HTERT RPE-1 (cell line): ENCODE data around the gene CAPN3.

Experiments used
- in situ Hi-C: fragments of 300-500 bp; cut with MboI; formaldehyde crosslinking; loops from 4 replicates; pipeline ENCODE4 v1.14.3; 2020; ENCODE audit warnings: low sequenced_read_pairs

CAPN3 gene

GRCh38 chr15:42392309-42393024 is 33.2 kb downstream of the CAPN3 start:
- in situ Hi-C loops = no loop called here

- in situ Hi-C loops = no loop called here
These were observed 34.8 kb downstream of the CAPN3 start for GRCh38 chr15:42394106-42394505.

DNA sequence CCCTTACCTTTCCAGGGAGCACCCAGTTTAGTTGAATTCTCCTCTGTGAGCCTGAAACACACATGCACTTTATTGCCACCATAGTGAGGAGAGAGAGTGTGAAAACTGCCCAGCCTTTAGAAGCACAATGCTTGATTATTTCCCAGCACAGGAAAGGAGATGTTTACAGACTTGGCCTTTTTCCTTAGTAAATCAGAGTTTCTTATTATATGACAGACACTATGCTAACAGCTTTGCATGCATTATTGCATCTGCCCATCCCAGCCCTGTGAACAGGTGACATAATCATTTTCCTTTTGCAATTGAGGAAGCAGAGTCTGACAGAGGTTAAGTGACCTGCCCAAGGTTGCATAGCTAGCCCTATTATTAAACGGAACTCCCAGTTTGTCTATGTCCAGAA is 36.5 kb downstream of the CAPN3 start:
- in situ Hi-C loops = no loop called here

GRCh38 chr15:42401544-42402454 is 42.5 kb downstream of the CAPN3 start:
- in situ Hi-C loops = no loop called here

DNA sequence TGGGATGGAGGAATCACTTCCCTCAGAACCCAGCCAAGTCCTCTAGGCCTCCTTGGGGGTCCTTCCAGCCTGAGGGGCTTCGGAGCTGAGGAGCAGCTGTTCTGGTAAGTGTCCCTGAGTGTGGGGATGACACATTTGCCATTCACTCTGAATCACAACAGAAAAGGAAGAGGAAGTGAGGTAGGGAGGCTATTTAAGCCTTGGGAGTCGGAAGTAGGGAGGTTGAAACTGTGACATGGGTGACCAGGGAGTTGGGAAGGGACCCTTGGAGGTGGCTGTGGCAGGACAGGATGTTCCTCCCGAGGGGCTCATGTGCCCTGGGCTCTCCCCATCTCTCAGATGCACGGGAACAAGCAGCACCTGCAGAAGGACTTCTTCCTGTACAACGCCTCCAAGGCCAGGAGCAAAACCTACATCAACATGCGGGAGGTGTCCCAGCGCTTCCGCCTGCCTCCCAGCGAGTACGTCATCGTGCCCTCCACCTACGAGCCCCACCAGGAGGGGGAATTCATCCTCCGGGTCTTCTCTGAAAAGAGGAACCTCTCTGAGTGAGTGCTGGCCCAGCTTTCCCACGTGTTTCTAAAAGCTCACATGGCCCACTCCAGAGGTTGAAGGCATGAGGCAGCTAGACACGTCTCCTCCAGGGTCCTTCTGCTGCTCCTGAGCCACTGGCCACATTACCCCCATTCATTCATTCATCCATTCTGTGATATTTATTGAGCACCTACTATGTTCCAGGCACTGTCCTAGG is 43.3 kb downstream of the CAPN3 start:
- in situ Hi-C loops = no loop called here

DNA sequence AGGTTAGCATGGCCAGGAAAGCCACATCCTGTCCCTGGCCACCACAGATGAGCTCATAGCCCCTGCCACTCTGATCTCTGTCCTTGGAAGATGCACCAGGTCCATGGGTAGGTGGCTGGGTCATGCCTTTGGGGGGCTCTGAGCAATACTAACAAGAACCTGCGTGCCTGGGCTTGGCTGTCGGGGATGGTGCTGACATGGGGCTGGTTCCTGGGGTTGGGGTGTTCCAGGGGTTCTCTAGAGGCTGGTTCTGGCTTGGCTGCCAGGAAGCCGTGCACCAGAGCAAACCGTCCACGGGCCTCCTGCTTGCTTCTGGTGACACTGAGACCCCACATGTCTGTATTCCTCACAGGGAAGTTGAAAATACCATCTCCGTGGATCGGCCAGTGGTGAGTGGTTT is 44.1 kb downstream of the CAPN3 start:
- in situ Hi-C loops = no loop called here

DNA sequence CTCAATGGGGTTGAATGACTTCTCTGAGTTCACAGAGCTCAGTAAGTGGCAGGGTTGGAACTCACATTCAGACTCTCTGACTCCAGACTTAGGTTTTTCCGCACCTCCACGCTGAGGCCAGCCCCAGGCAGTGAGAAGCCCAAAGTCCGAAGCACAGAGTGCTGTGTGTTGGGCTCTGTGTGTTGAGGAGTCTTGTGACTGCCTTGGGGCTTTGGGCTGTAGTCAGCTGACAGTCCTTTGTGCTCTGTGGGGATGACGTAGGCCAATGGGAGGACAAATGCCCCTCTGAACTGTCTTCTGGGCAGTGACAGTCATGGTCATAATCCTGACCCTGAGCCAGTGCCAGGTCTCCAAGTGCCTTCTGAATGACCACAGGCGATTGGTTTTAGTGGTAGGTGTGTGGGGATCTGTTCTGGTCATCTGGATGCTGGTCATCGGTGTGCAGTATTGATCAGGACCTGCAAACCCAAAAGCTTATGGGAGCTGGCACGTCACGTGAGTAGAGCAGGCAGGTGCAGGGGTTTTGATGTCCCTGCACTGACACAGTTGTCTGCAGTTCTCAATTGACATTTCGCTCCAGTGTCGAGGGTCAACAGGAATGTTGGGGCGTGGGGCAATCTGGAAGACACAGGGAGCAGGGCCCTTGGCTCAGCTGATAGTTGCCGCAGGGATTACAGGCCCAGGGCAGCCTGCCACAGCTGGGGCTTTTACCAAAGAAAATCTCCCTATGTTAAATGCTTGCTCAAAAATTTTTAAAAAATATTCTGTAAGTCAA is 45.3 kb downstream of the CAPN3 start:
- in situ Hi-C loops = no loop called here

- in situ Hi-C loops = no loop called here
These were observed 46.7 kb downstream of the CAPN3 start for GRCh38 chr15:42405863-42406482.

GRCh38 chr15:42408178-42408577 is 48.9 kb downstream of the CAPN3 start:
- in situ Hi-C loops = no loop called here

GRCh38 chr15:42409011-42409410 is 49.7 kb downstream of the CAPN3 start:
- in situ Hi-C loops = no loop called here

DNA sequence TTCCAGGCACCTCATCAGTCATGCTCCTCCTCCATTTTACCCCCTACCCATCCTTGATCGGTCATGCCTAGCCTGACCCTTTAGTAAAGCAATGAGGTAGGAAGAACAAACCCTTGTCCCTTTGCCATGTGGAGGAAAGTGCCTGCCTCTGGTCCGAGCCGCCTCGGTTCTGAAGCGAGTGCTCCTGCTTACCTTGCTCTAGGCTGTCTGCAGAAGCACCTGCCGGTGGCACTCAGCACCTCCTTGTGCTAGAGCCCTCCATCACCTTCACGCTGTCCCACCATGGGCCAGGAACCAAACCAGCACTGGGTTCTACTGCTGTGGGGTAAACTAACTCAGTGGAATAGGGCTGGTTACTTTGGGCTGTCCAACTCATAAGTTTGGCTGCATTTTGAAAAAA is 52.6 kb downstream of the CAPN3 start:
- in situ Hi-C loops = no loop called here

DNA sequence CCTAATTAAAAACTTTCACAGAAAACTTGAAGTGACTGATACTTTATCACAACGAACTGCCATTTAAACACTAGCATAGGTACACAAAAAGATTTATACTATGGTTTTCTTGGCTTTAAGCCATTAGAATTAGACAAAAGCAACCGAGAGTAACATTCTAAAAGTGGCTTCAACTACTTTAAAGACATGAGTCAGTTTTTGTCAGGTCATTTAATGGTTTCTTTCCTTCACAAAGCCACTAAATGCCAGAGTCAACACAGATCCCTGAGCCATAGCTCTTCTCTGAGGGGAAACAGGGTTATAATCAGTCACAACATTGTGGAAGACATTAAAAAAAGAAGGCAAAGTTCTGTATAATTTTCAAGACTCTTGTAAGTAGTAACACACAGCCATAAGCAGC is 54.6 kb downstream of the CAPN3 start:
- in situ Hi-C loops = no loop called here

DNA sequence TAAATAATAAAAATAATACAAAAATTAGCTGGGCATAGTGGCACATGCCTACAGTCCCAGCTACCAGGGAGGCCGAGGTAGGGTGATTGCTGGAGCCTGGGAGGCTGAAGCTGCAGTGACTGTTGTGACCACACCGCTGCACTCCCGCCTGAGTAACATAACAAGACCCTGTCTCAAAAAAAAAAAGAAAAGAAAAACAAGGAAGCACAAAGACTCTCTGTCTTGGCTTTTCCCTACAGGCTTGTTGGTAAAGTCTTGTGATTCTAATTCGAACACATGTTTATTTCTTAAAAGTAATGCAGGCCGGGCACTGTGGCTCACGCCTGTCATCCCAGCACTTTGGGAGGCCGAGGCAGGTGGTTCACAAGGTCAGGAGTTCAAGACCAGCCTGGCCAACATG is 60.1 kb downstream of the CAPN3 start:
- in situ Hi-C loops = no loop called here

- in situ Hi-C loops = no loop called here
These were observed 62.1 kb downstream of the CAPN3 start for GRCh38 chr15:42421376-42421775.

GRCh38 chr15:42427429-42428223 is 68.3 kb downstream of the CAPN3 start:
- in situ Hi-C loops = no loop called here

GRCh38 chr15:42444415-42445063 is 85.2 kb downstream of the CAPN3 start:
- in situ Hi-C loops = no loop called here

DNA sequence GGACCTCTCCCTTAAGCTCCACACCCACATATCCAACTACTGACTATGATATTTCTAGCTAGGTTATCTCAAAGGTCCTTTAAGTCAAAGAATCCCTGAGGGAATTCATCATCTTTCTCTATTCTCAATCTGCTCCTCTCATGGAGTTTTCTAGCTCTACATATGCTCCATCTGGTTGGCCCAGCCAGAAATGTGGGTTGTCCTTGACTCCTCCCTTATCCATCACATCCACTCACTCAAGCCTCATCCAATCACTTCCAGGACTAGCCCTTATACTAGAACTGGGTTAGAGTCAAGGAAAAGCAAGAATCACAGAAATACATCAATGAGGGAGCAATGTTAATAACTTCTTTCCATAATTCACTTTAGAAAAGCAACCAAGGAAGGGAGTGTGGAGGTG is 86.2 kb downstream of the CAPN3 start:
- in situ Hi-C loops = no loop called here

GRCh38 chr15:42447599-42447998 is 88.3 kb downstream of the CAPN3 start:
- in situ Hi-C loops = no loop called here

DNA sequence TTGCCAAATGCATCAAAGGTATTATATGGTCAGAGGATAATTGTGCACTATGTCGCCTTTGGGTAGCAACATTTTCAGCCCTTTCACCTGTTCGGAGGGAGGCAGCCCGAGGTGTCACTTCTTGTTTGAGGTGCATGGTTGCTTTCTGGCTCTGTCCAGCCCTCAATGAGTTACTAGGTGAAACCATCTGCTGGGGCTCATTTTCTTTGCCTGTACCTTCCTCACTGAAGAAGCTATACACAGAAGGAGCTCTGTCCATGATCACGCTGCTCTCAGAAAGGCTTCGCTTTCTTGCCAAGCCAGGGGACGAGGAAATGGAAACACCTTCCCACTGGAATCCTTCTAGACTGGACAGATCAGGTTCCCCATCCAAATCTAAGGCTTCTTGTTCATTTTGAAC is 89.0 kb downstream of the CAPN3 start:
- in situ Hi-C loops = no loop called here
